ENCODE measurements around the gene TTLL11. TPM values are rescaled to one million over a fixed set of nuclear protein-coding genes. Genes with fewer than 3 reads are reported as not detected.

Gene TTLL11
- total RNA-seq, 2 donors from 2014 or later = 2.5 to 2.6 TPM

GRCh38 chr9:121876658-121877271 lies 216.3 kb downstream of the TTLL11 start:
- Mint-ChIP-seq H3K9me3 (no peaks in the 10 kb centered on the region), H3K27me3 (ENCODE audit: low read depth) (no peaks in the 10 kb centered on the region), H3K36me3 (ENCODE audit: insufficient read depth in 2 of 2) (no peaks in the 10 kb centered on the region), H3K4me1 (ENCODE audit: low read depth) (no peaks in the 10 kb centered on the region), H3K4me3 (no peak overlapping the region), H3K27ac (no peak overlapping the region)
- no peak for DNase-seq
- no peak for ATAC-seq (replicated peaks in 1 of 2)

DNA sequence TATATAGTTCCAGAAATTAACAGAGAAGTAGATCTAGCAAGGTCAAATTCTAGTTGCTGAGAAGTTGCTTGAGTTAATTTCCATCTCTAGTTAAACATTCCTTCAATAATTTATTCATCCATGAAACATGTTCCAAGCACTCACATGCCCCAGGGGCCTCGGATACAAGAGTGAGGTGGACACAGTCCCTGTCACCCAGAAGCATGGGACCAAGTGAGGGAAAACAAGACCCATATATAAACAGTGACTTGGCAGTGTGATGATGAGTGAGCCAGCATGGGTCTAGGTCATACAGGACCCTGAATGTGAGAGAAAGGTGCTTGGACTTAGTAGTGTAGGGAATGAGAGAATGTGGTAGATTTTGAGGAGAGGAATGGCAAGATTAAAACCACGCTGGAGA lies 216.9 kb downstream of the TTLL11 start:
- Mint-ChIP-seq H3K27me3 (ENCODE audit: low read depth) (no peaks in the 10 kb centered on the region), H3K9me3 (no peaks in the 10 kb centered on the region), H3K27ac (no peak overlapping the region), H3K4me1 (ENCODE audit: low read depth) (no peaks in the 10 kb centered on the region), H3K4me3 (no peak overlapping the region), H3K36me3 (ENCODE audit: insufficient read depth in 2 of 2) (no peaks in the 10 kb centered on the region)
- DNase-seq (no peak), ATAC-seq (replicated peaks in 1 of 2) (no peak)

DNA sequence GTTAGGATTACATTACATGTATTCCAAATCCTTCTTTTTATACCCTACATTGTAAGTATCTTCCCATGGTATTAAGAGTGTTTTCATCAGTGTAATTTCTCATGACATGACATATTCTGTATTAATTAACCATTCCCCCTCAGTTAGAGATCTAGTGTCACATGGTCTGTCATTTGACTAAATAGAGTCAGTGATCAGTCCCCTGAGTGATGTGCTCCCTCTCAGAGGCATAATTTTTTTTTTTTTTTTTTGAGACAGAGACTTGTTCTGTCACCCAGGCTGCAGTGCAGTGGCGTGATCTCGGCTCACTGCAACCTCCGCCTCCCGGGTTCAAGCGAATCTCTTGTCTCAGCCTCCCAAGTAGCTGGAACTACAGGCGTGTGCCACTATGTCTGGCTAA lies 218.6 kb downstream of the TTLL11 start:
- Mint-ChIP-seq H3K27ac (no peak overlapping the region), H3K4me3 (no peak overlapping the region), H3K4me1 (ENCODE audit: low read depth) (no peaks in the 10 kb centered on the region), H3K9me3 (no peaks in the 10 kb centered on the region), H3K36me3 (ENCODE audit: insufficient read depth in 2 of 2) (no peaks in the 10 kb centered on the region), H3K27me3 (ENCODE audit: low read depth) (no peaks in the 10 kb centered on the region)
- DNase-seq = no peak
- no peak for ATAC-seq (replicated peaks in 1 of 2)

DNA sequence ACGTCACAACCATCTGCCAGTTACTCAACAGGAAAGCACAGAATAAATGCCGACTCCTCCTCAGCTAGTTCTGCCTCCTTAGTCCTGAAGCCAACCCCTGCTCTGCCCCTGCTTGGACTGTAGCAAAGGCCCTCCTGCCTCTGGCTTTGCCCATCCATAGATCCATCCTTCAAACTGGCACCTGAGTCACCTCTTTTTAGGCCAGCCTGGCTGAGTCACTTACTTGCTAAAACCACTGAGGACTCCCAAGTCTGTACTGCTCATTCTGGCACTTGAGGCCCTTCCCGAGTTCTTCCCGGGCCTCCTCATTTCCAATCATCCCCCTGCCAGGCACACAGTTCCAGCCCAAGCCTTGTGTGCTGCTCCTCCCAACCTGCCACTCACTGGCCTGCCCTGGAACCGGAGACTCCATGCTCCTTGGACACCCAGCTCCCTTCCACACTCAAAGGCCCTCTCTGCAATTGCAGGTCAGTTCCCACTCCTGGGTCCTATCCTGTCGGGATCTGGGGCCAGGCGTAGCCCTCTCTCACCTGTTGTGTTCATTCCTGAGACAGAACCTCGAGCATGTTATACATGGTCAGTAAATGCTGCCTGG lies 221.6 kb downstream of the TTLL11 start:
- H3K4me1 Mint-ChIP-seq (ENCODE audit: low read depth) = no peaks in the 10 kb centered on the region
- ATAC-seq (replicated peaks in 1 of 2) (no peak), DNase-seq (no peak)
- no peak overlapping the region for H3K27ac Mint-ChIP-seq
- H3K9me3 Mint-ChIP-seq = no peaks in the 10 kb centered on the region
- H3K4me3 Mint-ChIP-seq = no peak overlapping the region
- no peaks in the 10 kb centered on the region for H3K27me3 Mint-ChIP-seq (ENCODE audit: low read depth)
- H3K36me3 Mint-ChIP-seq (ENCODE audit: insufficient read depth in 2 of 2) = no peaks in the 10 kb centered on the region

DNA sequence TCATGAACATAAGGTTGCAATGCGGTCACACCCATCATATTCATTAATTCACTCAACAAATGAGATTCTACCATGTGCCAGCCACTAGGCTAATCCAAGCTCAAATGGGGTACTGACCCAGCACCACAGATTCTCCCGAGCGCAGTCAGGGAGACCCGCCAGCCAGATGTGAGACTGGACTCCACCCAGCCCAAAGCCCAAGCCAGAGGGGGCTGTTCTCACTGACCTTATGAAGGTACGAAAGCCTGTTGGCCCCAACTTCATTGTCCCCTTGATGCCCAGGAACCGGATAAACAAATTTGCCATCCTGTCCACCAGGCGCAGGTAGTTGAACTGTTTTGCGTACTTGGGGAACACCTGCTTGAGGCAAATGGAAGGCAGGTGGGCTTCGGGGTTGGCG lies 222.8 kb downstream of the TTLL11 start:
- DNase-seq (no peak), ATAC-seq (replicated peaks in 1 of 2) (no peak)
- H3K27ac Mint-ChIP-seq = no peak overlapping the region
- H3K36me3 Mint-ChIP-seq (ENCODE audit: insufficient read depth in 2 of 2) = no peaks in the 10 kb centered on the region
- no peaks in the 10 kb centered on the region for H3K9me3 Mint-ChIP-seq
- H3K4me3 Mint-ChIP-seq = no peak overlapping the region
- no peaks in the 10 kb centered on the region for H3K4me1 Mint-ChIP-seq (ENCODE audit: low read depth)
- no peaks in the 10 kb centered on the region for H3K27me3 Mint-ChIP-seq (ENCODE audit: low read depth)

GRCh38 chr9:121868626-121869025 lies 224.5 kb downstream of the TTLL11 start:
- Mint-ChIP-seq H3K9me3 (no peaks in the 10 kb centered on the region), H3K27ac (no peak overlapping the region), H3K4me1 (ENCODE audit: low read depth) (no peaks in the 10 kb centered on the region), H3K27me3 (ENCODE audit: low read depth) (no peaks in the 10 kb centered on the region), H3K36me3 (ENCODE audit: insufficient read depth in 2 of 2) (no peaks in the 10 kb centered on the region), H3K4me3 (no peak overlapping the region)
- no peak for ATAC-seq (replicated peaks in 1 of 2)
- no peak for DNase-seq

DNA sequence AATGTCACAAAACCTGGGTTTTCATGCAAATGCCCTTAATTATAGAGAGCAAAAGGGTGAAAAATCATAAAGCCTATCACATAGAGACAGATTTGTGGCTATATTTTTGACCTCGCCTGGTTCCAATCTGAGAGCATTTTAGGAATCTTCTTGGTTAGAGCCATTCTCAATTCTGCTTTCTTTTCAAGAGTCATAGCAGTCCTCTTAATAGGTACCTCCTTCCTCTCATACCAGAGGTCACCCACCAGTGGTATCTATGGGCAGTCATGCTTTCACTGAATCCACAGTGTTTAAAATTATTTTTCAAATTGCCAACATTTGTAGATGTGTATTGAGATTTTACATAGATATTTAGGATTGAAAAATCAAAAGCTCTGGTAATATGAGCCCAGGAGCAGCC lies 226.2 kb downstream of the TTLL11 start:
- ATAC-seq (replicated peaks in 1 of 2) (no peak), DNase-seq (no peak)
- no peak overlapping the region for H3K4me3 Mint-ChIP-seq
- H3K36me3 Mint-ChIP-seq (ENCODE audit: insufficient read depth in 2 of 2) = no peaks in the 10 kb centered on the region
- H3K27ac Mint-ChIP-seq = no peak overlapping the region
- H3K27me3 Mint-ChIP-seq (ENCODE audit: low read depth) = no peaks in the 10 kb centered on the region
- no peaks in the 10 kb centered on the region for H3K9me3 Mint-ChIP-seq
- no peaks in the 10 kb centered on the region for H3K4me1 Mint-ChIP-seq (ENCODE audit: low read depth)

DNA sequence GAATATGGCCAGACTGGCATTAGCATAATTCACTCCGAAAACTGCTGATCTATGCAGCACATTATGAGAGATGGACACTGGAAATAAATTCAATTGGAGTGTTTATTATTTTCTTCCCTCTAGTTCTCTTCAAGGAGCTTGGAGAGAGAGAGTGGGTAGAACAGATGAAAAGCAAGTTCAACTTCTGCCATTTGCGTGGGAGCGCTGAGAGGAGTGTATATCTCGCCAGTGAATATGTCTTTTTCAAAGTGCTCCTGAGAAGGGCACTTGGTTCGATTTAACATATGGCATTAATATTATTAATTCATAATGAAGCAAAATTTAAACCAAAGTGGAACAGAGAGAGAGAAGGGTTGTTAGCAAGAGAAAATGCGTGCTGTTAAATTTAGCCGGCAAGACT lies 227.2 kb downstream of the TTLL11 start:
- Mint-ChIP-seq H3K27me3 (ENCODE audit: low read depth) (no peaks in the 10 kb centered on the region), H3K4me3 (no peak overlapping the region), H3K9me3 (no peaks in the 10 kb centered on the region), H3K4me1 (ENCODE audit: low read depth) (no peaks in the 10 kb centered on the region), H3K36me3 (ENCODE audit: insufficient read depth in 2 of 2) (no peaks in the 10 kb centered on the region), H3K27ac (no peak overlapping the region)
- ATAC-seq (replicated peaks in 1 of 2) (no peak), DNase-seq (no peak)

DNA sequence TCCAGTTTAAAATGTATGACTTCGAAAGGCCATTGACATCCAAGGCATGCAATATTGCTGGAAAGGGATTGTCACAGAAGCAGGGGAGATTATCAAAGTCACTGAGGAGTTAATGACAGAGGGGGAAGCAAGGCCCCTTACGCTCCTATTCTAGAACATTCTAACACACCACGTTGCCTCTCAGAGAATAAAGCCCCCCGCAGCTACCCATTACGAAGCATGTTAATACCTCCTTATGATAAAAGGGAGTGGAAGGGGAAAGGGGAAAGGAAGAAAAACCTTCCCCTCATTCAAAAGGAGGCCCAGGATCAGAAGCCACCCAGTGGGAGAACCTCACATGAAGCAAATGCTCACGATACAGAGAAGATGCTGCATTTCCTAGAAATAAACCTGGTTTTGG lies 228.0 kb downstream of the TTLL11 start:
- Mint-ChIP-seq H3K4me1 (ENCODE audit: low read depth) (no peaks in the 10 kb centered on the region), H3K27ac (no peak overlapping the region), H3K27me3 (ENCODE audit: low read depth) (no peaks in the 10 kb centered on the region), H3K9me3 (no peaks in the 10 kb centered on the region), H3K4me3 (no peak overlapping the region), H3K36me3 (ENCODE audit: insufficient read depth in 2 of 2) (no peaks in the 10 kb centered on the region)
- DNase-seq = no peak
- ATAC-seq (replicated peaks in 1 of 2) = no peak

DNA sequence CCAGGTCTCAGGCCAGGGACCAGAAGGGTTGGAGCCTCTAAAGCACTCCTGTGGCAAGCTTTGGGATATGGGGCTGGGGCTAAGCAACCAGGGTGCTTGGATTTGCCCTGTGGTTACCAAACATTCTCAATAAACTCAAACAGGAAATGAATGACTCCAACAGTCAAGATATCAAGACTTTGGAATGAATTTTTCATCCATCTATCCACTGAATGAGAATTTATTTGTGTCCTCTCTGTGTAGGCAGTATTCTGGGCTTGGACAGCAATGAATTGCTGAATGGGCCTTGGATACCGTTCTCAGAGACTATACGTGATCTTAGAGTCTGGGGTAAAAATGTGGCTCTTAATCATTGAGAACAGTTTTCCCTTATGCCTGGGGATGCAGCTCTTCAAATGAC lies 229.2 kb downstream of the TTLL11 start:
- Mint-ChIP-seq H3K9me3 (no peaks in the 10 kb centered on the region), H3K27me3 (ENCODE audit: low read depth) (no peaks in the 10 kb centered on the region), H3K4me3 (no peak overlapping the region), H3K4me1 (ENCODE audit: low read depth) (no peaks in the 10 kb centered on the region), H3K36me3 (ENCODE audit: insufficient read depth in 2 of 2) (no peaks in the 10 kb centered on the region), H3K27ac (no peak overlapping the region)
- DNase-seq = no peak
- ATAC-seq (replicated peaks in 1 of 2) = no peak

GRCh38 chr9:121862371-121863332 lies 230.5 kb downstream of the TTLL11 start:
- ATAC-seq (replicated peaks in 1 of 2) (no peak), DNase-seq (no peak)
- H3K9me3 Mint-ChIP-seq = no peaks in the 10 kb centered on the region
- H3K36me3 Mint-ChIP-seq (ENCODE audit: insufficient read depth in 2 of 2) = no peaks in the 10 kb centered on the region
- no peaks in the 10 kb centered on the region for H3K4me1 Mint-ChIP-seq (ENCODE audit: low read depth)
- H3K4me3 Mint-ChIP-seq = no peak overlapping the region
- no peak overlapping the region for H3K27ac Mint-ChIP-seq
- H3K27me3 Mint-ChIP-seq (ENCODE audit: low read depth) = no peaks in the 10 kb centered on the region

GRCh38 chr9:121861501-121862180 lies 231.5 kb downstream of the TTLL11 start:
- H3K4me1 Mint-ChIP-seq (ENCODE audit: low read depth) = no peaks in the 10 kb centered on the region
- no peak for DNase-seq
- H3K9me3 Mint-ChIP-seq = no peaks in the 10 kb centered on the region
- no peaks in the 10 kb centered on the region for H3K36me3 Mint-ChIP-seq (ENCODE audit: insufficient read depth in 2 of 2)
- ATAC-seq (replicated peaks in 1 of 2) = no peak
- no peaks in the 10 kb centered on the region for H3K27me3 Mint-ChIP-seq (ENCODE audit: low read depth)
- H3K27ac Mint-ChIP-seq = no peak overlapping the region
- H3K4me3 Mint-ChIP-seq = no peak overlapping the region

DNA sequence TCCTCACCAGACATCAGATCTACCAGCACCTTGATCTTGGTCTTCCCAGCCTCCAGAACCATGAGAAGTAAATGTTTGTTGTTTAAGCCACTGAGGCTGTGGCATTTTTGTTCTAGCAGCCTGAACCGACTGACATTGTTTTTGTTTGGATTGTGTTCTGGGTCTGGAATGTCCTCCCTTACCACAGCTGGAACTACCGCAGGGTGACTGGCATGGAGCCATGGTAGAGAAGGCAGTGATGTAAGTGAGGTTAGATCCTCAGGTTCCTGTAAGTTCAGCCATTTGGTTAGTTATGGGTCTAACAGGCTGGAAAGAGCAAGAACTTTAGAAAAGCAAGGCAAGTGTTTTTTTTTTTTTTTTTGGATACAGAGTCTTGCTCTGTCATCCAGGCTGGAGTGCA lies 232.4 kb downstream of the TTLL11 start:
- H3K4me1 Mint-ChIP-seq (ENCODE audit: low read depth) = no peaks in the 10 kb centered on the region
- no peak for DNase-seq
- H3K36me3 Mint-ChIP-seq (ENCODE audit: insufficient read depth in 2 of 2) = no peaks in the 10 kb centered on the region
- H3K4me3 Mint-ChIP-seq = no peak overlapping the region
- no peaks in the 10 kb centered on the region for H3K27me3 Mint-ChIP-seq (ENCODE audit: low read depth)
- ATAC-seq (replicated peaks in 1 of 2) = no peak
- no peaks in the 10 kb centered on the region for H3K9me3 Mint-ChIP-seq
- H3K27ac Mint-ChIP-seq = no peak overlapping the region
